ENCODE results near the gene INSR.
A peak's percentile ranks its signal among the peaks of the same experiment; 100 is the strongest.
"Not testable (repeated sequence)": the region's sequence is repeated elsewhere in the genome, so short reads cannot be mapped to it uniquely, and the experiment has no call there.

INSR gene

DNA sequence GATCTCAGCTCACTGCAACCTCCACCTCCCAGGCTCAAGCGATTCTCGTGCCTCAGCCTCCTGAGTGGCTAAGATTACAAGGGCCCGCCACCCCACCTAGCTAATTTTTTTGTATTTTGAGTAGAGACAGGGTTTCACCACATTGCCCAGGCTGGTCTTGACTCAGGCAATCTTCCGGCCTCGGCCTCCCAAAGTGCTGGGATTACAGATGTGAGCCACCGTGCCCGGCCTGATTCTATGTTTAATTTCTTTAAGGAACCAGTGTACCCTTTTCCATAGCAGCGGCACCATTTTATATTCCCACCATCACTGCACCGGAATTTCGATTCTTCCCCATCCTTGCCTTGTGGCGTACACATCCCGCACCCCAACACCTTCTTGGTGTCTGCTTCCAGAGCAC is 17.7 kb upstream of the INSR start:
- DNase-seq (ENCODE audit: insufficient read length, low spot score): no peak
- TF ChIP-seq POLR2A (IDR thresholded peaks at IDR 0.05; ENCODE audit: low read depth, low read length): no peak
- no peak for FAIRE-seq

DNA sequence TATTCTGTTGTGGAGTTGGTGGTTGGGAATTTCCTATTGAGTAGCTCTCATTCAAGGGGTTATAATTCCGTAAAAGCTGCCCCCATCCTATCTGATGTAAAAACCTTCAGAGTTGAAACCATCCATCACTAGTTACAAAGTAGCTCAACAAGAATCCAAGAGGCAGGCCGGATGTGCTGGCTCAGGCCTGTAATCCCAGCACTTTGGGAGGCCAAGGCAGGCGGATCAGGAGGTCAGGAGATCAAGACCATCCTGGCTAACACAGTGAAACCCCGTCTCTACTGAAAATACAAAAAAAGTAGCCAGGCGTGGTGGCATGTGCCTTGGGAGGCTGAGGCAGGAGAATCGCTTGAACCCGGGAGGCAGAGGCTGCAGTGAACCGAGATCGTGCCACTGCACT is 14.1 kb upstream of the INSR start:
- DNase-seq (ENCODE audit: insufficient read length, low spot score); FAIRE-seq: not testable (repeated sequence)

GRCh38 chr19:7307590-7308218 is 13.5 kb upstream of the INSR start:
- no peak for TF ChIP-seq POLR2A (IDR thresholded peaks at IDR 0.05; ENCODE audit: low read depth, low read length)
- DNase-seq (ENCODE audit: insufficient read length, low spot score) (no peak), FAIRE-seq (no peak)

DNA sequence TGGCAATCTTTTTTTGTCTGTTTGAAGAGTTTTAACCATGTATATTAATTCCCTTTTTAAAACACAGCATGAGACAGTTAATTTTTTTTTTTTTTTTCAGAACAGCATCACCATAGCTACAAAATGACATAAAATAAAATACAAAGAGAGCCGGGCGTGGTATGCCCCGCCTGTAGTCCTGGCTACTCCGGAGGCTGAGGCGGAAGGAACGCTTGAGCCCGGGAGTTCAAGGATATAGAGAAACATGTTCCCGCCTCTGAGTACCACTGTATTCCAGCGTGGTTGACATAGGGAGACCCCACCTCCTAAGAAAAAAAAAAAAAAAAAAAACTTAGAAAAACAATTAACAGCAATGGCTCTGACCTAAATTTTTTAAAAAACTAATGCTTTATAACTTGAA is 10.0 kb upstream of the INSR start:
- no peak for TF ChIP-seq POLR2A (IDR thresholded peaks at IDR 0.05; ENCODE audit: low read depth, low read length)
- FAIRE-seq (no peak), DNase-seq (ENCODE audit: insufficient read length, low spot score) (no peak)

- no peak for FAIRE-seq
Measured at GRCh38 chr19:7303470-7303869, 9.3 kb upstream of the INSR start.

GRCh38 chr19:7301525-7301924 is 7.3 kb upstream of the INSR start:
- no peak for TF ChIP-seq POLR2A (IDR thresholded peaks at IDR 0.05; ENCODE audit: low read depth, low read length)
- no peak for DNase-seq (ENCODE audit: insufficient read length, low spot score)
- no peak for FAIRE-seq

More at GRCh38 chr19:7303470-7303869, 9.3 kb upstream of the INSR start:
- TF ChIP-seq POLR2A (IDR thresholded peaks at IDR 0.05; ENCODE audit: low read depth, low read length): no peak
- DNase-seq (ENCODE audit: insufficient read length, low spot score): no peak

GRCh38 chr19:7297742-7298141 is 3.5 kb upstream of the INSR start:
- FAIRE-seq (no peak), DNase-seq (ENCODE audit: insufficient read length, low spot score) (no peak)
- TF ChIP-seq POLR2A (IDR thresholded peaks at IDR 0.05; ENCODE audit: low read depth, low read length): no peak

DNA sequence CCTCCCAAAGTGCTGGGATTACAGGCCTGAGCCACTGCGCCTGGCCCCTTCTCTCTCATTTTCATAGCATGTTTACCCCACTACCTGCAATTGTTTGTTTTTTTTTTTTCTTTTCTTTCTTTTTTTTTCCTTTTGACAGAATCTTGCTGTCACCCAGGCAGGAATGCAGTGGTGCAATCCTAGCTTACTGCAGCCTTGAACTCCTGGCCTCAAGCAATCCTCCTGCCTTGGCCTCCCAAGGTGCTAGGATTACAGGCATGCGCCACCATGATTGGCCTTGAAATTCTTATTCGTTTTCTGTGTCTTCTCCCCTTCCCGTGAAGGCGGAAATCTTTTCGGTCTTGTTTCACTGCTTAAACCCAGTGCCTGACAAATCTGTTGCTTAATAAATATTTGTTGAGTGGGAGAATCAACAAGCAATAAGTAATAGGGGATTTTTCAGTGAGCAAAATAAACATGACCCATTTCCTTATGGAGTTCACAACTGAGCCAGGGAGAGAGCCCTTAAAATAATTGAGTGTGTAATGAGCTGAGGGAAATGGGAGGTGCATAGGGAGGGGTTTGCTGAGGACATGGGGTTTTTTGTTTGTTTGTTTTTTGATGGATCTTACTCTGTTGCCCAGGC is 1.8 kb upstream of the INSR start:
- DNase-seq (ENCODE audit: insufficient read length, low spot score) (no peak), FAIRE-seq (no peak)
- no peak for TF ChIP-seq POLR2A (IDR thresholded peaks at IDR 0.05; ENCODE audit: low read depth, low read length)

GRCh38 chr19:7294558-7295212 is 471 bp upstream of the INSR start:
- TF ChIP-seq POLR2A (IDR thresholded peaks at IDR 0.05; ENCODE audit: low read depth, low read length): no peak
- DNase-seq (ENCODE audit: insufficient read length, low spot score) (peak; percentile 41), FAIRE-seq (no peak)

- DNase-seq (ENCODE audit: insufficient read length, low spot score): no peak
- TF ChIP-seq POLR2A (IDR thresholded peaks at IDR 0.05; ENCODE audit: low read depth, low read length): no peak
- FAIRE-seq: no peak
Measured at GRCh38 chr19:7292950-7293761, 1.1 kb downstream of the INSR start.

GRCh38 chr19:7292352-7292949 is 1.8 kb downstream of the INSR start:
- no peak for FAIRE-seq
- DNase-seq (ENCODE audit: insufficient read length, low spot score): no peak
- TF ChIP-seq POLR2A (IDR thresholded peaks at IDR 0.05; ENCODE audit: low read depth, low read length): no peak

- FAIRE-seq: no peak
- DNase-seq (ENCODE audit: insufficient read length, low spot score): no peak
- TF ChIP-seq POLR2A (IDR thresholded peaks at IDR 0.05; ENCODE audit: low read depth, low read length): no peak
Measured at GRCh38 chr19:7288977-7289376, 5.2 kb downstream of the INSR start.

DNA sequence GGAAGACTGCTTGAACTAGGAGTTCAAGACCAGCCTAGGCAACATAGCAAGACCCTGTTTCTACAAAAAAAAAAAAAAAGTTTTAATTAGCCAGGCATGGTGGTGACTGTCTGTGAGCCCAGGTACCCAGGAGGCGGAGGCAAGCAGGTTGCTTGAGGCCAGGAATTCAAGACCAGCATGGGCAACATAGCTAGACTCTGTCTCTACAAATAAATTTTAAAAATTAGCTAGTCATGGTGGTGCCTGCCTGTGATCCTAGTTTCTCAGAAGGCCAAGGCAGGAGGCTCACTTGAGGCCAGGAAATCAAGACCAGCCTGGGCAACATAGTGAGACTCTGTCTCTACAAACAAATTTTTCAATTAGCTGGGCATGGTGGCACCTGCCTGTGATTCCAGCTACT is 6.1 kb downstream of the INSR start:
- no peak for DNase-seq (ENCODE audit: insufficient read length, low spot score)
- no peak for TF ChIP-seq POLR2A (IDR thresholded peaks at IDR 0.05; ENCODE audit: low read depth, low read length)
- FAIRE-seq: no peak

DNA sequence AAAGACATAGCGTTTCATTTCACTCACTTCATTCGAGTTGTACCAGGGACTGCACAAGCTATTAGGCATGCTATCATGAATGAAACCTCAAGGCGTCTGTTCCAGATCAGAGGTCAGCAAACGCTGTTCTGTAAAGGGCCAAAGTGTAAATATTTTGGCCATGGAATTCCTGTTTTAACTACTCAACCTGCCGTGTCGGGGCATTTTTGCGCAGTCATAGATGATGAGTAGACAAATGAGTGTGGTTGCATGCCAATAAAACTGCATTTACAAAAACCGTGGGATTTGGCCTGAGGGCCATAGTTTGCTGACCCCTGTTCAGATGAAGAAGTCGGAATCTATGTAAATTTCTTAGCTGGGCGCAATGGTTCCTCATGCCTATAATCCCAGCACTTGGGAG is 6.5 kb downstream of the INSR start:
- DNase-seq (ENCODE audit: insufficient read length, low spot score) (no peak), FAIRE-seq (no peak)
- TF ChIP-seq POLR2A (IDR thresholded peaks at IDR 0.05; ENCODE audit: low read depth, low read length): no peak

Data from H54 (cell line).